NCI-H1105 treated with DMSO at 0.1 percent for 48 hours (cell line): ENCODE data around the gene ANKRD28.
"Not testable (repeated sequence)": the region's sequence is repeated elsewhere in the genome, so short reads cannot be mapped to it uniquely, and the experiment has no call there.

Source experiments
- DNase-seq: peaks from one replicate; lab custom pipeline; 2025; lab: John Stamatoyannopoulos, UW

ANKRD28 gene

GRCh38 chr3:15801298-15801697 lies 3.5 kb upstream of the ANKRD28 start:
- no peak for DNase-seq

DNA sequence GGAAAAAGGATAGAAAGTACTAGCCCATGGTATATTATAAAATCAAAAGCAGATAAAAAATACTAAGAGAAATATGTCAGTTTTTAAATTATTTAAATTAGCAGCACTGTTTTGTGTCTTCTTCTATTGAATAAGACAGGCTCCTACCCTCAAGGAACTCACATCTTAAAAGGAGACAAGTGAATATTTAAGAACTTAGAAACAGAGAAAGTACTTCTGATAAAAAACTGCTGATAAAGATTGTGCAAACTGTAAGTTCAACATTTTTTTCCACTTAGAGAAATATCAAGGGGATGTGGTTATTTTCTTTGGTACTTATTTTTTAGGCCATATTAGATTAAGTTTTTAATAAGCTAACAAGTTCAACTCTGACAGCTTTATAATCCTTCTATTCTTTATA lies 3.0 kb upstream of the ANKRD28 start:
- no peak for DNase-seq

DNA sequence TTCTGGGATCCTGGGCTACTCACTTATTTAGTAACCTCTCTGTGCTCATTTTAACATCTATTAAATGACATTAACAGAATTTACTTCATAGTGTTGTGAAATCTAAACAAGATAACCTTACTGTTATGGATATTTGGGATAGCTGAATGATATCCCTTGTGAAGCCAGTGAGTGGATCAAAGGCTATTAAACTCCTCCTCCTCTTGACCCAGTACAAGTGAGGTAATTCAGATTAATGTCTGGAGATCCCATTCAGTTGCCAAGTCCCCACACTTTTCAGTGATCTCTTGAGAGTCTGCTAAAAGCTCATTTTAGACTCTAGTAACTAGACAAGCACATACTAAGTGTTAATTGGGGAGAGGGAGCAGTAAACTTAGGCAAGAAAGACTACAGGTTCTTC lies 2.5 kb upstream of the ANKRD28 start:
- DNase-seq: no peak

- DNase-seq: no peak
These were observed 910 bp upstream of the ANKRD28 start for GRCh38 chr3:15798533-15799245.

GRCh38 chr3:15796771-15797641 lies 773 bp downstream of the ANKRD28 start:
- no peak for DNase-seq

DNA sequence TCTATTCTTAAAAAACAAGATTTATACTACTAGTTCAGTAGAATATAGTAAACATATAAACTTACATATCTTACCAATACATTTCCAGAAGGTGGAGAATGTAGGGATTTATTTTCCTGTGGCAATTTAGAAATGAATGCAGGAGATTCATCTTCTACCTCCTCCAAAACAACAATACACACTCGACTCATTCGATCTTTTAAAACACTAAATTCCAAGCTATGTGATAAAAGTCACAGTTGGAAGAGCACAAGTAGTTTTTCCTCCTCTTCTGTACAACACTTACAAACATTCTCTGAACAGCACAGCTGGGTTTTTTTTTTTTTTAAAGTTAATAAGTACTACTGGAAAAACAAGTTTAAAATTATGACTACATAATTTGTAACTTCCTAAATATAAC lies 1.4 kb downstream of the ANKRD28 start:
- DNase-seq: no peak

- no peak for DNase-seq
These were observed 2.0 kb downstream of the ANKRD28 start for GRCh38 chr3:15795651-15796308.

- no peak for DNase-seq
These were observed 2.7 kb downstream of the ANKRD28 start for GRCh38 chr3:15794842-15795650.

GRCh38 chr3:15794303-15794771 lies 3.4 kb downstream of the ANKRD28 start:
- no peak for DNase-seq

DNA sequence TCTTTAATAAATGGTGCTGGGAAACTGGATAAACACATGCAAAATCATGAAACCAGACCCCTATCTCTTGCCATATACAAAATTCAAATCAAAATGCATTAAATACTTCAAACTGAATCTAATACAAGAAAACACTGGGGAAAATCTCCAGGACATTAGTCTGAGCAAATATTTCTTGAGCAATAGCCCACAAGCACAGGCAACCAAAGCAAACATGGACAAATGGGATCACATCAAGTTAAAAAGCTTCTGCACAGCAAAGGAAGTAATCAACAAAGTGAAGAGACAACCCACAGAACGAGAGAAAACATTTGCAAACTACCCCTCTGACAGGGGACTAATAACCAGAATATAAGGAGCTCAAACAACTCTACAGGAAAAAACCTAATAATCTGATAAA lies 6.3 kb downstream of the ANKRD28 start:
- DNase-seq: no peak

GRCh38 chr3:15787941-15788340 lies 9.8 kb downstream of the ANKRD28 start:
- DNase-seq: no peak

DNA sequence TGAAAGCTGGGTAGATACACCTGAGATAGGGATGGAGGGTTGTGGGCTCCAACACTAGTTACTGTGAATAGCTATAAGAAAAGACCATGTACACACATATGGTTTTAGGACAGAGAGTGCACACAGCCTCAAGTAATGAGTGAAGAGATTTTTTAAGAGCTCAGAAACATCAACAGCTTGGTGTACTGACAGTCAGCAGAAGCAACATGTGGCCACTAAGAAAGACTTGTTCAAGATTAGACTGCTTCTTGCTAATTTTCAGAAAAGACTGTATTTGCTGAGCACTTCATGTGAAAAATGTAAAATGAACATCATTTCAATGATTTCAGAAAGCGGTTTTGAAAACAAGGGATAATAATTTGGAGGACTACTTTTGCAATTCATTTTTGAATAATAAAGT lies 10.3 kb downstream of the ANKRD28 start:
- no peak for DNase-seq

DNA sequence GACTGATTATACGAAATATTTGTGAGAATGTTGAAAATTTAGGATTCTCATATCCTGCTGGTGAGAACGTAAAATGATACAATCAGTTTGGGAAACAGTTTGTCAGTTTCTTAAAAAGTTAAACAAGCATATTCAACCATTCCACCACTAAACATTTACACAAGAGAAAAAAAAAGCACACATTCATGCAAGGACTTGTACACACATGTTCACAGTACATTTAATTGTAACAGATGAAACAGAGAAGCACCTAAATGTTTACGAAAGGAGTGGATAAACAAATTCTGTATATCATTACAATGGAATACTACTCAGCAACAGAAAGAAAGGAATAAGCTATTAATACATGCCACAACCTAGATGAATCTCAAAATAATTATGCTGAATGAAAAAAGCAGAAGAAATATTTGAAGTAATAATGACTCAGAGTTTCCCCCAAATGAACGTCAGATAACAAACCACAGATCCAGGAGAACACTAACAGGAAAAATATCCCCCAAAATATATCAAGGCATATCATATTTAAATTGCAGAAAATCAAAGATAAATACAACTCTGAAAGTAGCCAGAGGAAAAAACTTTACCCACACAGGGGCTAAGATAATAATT lies 14.3 kb downstream of the ANKRD28 start:
- DNase-seq: no peak

DNA sequence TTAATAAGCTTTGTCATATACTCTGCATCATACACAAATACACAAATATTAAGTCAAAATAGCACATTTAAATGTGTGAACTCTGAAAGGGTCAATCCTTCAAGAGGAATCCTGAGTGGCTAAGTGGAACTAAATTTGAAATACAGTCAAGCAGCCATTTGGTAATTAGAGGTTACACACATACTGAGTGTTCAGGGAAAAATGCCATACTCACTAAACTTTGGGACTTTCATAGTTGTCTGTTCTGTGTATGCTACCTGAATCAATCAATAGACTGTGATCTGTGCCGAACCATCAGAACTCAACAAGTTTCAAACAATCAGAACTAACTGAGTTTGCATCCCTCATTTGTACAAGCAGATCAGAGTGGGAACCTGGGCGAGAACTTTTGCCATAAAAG lies 15.3 kb downstream of the ANKRD28 start:
- no peak for DNase-seq

GRCh38 chr3:15781637-15782402 lies 16.0 kb downstream of the ANKRD28 start:
- no peak for DNase-seq

DNA sequence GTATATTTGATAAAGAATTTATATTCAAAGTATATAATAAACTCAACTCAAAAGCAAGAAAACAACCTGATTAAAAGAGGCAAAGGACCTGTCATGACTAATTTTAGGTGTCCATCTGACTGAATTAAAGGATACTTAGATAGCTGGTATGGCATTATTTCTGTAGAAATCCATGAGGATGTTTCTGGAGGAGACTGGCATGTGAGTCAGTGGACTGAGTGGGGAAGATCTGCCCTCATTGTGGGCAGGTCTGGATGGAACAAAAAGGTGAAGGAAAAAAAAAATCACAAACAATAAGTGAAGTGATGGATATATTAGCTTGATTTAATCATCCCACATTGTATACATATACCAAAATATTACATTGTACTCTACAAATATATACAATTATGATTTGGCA lies 16.6 kb downstream of the ANKRD28 start:
- no peak for DNase-seq

DNA sequence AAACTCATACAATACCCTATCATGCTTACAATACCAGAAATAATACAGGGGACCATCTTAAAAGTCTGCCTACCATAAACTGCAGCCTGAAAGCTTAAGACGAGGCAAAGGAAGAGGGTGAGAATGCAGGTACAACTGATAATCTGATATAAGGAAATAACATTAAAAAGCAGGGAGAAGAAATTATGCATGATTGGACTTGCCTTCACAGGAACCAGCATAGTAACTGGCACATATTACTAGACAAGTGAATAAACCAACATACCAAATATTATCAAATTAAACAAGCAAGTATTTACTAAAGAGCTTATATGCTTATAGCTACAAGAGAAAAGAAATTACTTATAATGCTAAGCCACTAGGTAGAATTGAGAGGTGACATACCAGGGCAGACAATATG lies 18.7 kb downstream of the ANKRD28 start:
- no peak for DNase-seq

DNA sequence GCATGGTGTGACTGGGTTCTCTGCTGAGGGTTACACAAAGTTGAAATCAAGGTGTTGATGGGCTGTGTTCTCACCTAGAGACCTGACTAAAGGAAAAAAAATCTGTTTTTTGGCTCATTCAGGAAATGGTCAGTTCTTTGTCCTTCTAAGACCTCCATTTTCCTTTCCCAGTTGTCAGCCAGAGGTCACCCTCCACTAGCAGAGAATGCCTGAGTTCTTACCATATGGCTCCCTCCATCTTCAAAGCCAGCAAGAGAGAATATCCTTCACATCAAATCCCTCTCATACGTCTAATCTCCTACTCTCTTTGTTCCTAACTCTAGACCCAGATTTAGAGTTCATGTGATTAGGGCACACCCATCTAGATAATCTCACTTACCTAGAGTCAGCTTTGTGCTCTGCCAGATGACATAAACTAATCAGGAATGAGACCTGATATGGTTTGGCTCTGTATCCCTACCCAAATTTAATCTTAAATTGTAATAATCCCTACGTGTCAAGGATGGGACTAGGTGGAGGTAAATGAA lies 19.4 kb downstream of the ANKRD28 start:
- DNase-seq: no peak

DNA sequence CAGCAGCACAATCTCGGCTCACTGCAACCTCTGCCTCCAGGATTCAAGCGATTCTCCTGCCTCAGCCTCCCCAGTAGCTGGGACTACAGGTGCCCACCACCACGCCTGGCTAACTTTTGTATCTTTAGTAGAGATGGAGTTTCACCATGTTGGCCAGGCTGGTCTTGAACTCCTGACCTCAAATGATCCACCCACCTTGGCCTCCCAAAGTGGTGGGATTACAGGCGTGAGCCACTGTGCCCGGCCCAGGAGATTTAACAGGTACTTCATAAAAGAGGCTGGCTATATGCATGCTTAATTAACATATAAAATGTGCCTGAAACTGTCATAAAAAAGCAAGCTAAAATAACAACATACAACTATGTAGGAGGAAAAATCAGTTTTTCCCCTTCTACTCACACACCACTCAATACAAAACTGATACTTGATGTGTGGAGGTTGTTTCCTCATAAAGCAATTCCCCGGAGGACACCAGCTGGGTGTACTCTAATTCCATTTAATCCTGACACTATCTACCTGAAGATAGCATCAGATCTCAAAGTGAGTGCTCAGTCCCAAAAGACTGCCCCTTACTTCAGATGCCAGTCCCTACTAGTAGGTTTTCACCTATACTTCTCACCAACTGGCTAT lies 22.7 kb downstream of the ANKRD28 start:
- DNase-seq: not testable (repeated sequence)

DNA sequence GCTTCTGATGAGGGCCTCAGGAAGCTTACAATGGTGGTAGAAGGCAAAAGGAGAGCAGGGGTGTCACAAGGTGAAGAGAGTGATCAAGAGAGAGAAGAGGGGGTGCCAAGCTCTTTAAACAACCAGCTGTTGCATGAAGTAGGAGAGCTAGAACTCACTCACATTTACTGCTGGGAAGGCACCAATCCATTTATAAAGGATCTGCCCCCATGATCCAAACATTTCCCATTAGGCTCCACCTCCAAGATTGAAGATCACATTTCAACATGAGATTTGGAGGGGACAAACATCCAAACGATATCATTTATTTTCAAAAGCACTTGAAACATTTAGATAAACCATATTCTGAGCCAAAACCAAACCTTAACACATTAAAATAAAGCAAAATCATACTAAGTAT lies 26.3 kb downstream of the ANKRD28 start:
- no peak for DNase-seq
